ENCODE measurements around the gene B4GALNT2. TPM values are rescaled to one million over a fixed set of nuclear protein-coding genes. Genes with fewer than 3 reads are reported as not detected.

The B4GALNT2 gene
- total RNA-seq, 6 experiments from 2014 or later: not detected

DNA sequence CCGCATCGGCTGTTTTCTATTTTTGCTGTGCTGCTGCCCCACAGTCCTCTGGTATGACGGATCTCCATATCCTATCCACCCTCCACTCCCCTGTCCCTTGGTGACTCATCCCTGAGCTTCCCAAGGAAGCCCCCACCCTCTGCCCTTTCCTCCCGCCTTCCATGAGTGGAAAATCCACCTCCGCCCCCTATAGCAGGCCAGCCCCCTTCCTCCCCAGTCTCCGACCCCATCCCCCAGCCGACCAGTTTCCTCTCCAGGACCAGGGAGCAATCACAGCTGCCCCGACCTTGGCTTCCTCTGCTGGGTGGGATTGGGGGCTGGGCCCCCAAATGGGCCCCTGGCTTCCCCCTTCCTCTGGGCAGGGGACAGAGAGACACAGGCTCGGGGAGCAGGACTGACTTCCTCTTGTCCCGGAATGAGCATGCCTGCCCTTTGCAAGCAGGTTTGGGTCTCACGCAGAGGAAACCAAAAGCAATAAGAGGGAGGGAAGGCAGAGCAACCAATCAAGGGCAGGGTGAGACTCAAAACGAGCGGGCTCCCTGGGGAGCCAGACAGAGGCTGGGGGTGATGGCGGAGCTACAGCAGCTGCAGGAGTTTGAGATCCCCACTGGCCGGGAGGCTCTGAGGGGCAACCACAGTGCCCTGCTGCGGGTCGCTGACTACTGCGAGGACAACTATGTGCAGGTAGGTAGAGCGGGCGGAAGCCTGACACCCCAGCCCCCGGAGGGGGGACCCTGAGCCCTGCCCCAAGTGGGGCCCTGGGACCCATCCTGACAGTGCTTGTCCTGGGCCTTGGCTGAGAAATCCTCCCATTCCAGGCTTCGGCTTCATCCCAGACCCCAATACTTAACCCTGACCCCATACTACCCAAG lies 77.8 kb downstream of the B4GALNT2 start, which contains the start of the genes ABI3 and GNGT2:
Gene ABI3 (plus strand): TSS at position 550 of the 872 bp plus-strand sequence. CDS start 18 bp downstream, at position 568.
Gene GNGT2 (minus strand): TSS at position 417 of the 872 bp plus-strand sequence. CDS start 3,152 bp downstream, outside the sequence.
- H3K4me3 Mint-ChIP-seq: peak within 1 kb of the TSS; percentile 38; the same call in 1 of the 2 replicates
- no peak within 1 kb of the TSS for H3K27ac Mint-ChIP-seq
- H3K4me1 Mint-ChIP-seq (ENCODE audit: low read depth): peaks cover 16% of the 10 kb centered on the region
- H3K27me3 Mint-ChIP-seq (ENCODE audit: insufficient read depth): peaks cover 40% of the 10 kb centered on the region
- no peaks in the 10 kb centered on the region for H3K36me3 Mint-ChIP-seq (ENCODE audit: low read depth)
- no peaks in the 10 kb centered on the region for H3K9me3 Mint-ChIP-seq
- TF ChIP-seq, protein P1, sequence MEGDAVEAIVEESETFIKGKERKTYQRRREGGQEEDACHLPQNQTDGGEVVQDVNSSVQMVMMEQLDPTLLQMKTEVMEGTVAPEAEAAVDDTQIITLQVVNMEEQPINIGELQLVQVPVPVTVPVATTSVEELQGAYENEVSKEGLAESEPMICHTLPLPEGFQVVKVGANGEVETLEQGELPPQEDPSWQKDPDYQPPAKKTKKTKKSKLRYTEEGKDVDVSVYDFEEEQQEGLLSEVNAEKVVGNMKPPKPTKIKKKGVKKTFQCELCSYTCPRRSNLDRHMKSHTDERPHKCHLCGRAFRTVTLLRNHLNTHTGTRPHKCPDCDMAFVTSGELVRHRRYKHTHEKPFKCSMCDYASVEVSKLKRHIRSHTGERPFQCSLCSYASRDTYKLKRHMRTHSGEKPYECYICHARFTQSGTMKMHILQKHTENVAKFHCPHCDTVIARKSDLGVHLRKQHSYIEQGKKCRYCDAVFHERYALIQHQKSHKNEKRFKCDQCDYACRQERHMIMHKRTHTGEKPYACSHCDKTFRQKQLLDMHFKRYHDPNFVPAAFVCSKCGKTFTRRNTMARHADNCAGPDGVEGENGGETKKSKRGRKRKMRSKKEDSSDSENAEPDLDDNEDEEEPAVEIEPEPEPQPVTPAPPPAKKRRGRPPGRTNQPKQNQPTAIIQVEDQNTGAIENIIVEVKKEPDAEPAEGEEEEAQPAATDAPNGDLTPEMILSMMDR (IDR thresholded peaks at IDR 0.05): no peak
- no peak for DNase-seq

DNA sequence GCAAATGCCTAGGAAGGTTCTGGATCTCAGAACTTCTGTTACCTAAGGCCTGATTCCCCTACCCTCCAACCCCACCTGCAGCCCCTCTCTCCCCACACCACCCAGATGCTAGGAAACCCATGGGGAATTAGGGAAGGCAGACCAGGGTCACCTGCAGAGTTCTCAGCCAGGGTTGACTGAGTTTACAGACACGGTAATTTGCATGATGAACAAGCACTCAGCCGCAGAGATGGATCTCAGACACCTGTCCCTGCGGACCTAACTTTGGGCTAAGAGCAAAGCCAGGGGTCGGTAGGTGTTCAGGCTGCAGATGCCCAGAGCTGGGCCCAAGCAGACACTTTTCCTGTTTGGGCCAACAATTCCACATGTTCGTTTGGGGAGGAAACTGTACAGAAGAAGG lies 80.8 kb downstream of the B4GALNT2 start:
- Mint-ChIP-seq H3K27me3 (ENCODE audit: insufficient read depth) (peaks cover 36% of the 10 kb centered on the region), H3K9me3 (no peaks in the 10 kb centered on the region), H3K27ac (no peak overlapping the region), H3K4me1 (ENCODE audit: low read depth) (peaks cover 16% of the 10 kb centered on the region), H3K36me3 (ENCODE audit: low read depth) (no peaks in the 10 kb centered on the region), H3K4me3 (no peak overlapping the region)
- no peak for DNase-seq
- TF ChIP-seq, protein P1 (IDR thresholded peaks at IDR 0.05): no peak

DNA sequence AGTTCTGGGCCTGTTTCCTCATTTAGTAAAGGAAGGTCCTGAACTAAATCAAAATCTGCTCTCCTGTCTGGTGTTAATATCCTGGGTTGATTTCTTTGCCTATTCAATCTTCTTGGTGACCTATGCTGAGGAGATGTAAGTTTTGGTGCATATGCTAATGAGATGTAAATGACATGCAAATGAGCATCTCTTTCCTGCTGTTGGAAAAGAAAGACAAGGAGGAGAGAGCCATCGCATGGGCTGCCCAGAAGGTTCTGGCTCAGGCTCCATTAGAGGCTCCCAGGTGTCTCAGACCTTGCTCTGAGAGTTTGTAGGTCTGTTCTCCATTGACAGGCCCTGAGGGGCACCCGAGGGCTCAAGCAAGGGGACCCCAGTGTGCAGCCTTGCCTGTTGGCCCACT lies 81.3 kb downstream of the B4GALNT2 start:
- Mint-ChIP-seq H3K27ac (no peak overlapping the region), H3K36me3 (ENCODE audit: low read depth) (no peaks in the 10 kb centered on the region), H3K9me3 (no peaks in the 10 kb centered on the region), H3K4me3 (no peak overlapping the region), H3K27me3 (ENCODE audit: insufficient read depth) (peaks cover 35% of the 10 kb centered on the region), H3K4me1 (ENCODE audit: low read depth) (peaks cover 14% of the 10 kb centered on the region)
- TF ChIP-seq, protein P1 (IDR thresholded peaks at IDR 0.05): no peak
- DNase-seq: no peak

DNA sequence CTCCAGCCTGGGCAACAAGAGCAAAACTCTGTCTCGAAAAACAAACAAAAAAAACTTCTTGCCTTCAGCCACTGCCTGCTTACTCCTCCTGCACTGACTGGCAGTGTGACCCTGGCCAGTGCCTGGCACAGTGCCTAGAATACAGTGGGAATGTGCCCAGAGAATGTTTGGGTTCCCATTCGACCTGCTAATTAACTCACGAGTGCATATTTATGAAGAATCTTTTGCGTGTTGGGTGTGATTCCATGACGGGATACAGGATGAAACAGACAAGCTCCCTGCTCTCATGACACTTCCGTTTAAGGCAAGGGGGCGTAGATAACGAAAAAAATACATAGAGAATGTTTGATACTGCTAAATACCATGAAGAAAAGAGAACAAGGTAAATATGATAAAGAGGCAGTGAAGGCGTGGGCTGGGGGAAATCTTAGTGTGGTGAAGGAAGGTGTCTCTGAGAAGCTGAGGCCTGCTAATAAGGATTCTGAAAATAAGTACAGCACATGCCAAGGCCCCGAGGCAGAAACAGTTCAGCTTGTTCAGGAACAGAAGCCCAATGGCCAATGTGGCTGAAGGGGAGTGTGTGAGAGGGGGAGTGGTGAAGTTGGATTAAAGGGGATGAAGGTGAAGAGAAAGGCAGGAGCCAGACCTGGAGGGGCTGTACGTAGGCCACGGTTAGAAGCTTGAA lies 82.2 kb downstream of the B4GALNT2 start:
- no peak for DNase-seq
- Mint-ChIP-seq H3K4me1 (ENCODE audit: low read depth) (peaks cover 5% of the 10 kb centered on the region), H3K36me3 (ENCODE audit: low read depth) (no peaks in the 10 kb centered on the region), H3K9me3 (no peaks in the 10 kb centered on the region), H3K27me3 (ENCODE audit: insufficient read depth) (peaks cover 27% of the 10 kb centered on the region), H3K4me3 (no peak overlapping the region), H3K27ac (no peak overlapping the region)
- TF ChIP-seq, protein P1 (IDR thresholded peaks at IDR 0.05): no peak

DNA sequence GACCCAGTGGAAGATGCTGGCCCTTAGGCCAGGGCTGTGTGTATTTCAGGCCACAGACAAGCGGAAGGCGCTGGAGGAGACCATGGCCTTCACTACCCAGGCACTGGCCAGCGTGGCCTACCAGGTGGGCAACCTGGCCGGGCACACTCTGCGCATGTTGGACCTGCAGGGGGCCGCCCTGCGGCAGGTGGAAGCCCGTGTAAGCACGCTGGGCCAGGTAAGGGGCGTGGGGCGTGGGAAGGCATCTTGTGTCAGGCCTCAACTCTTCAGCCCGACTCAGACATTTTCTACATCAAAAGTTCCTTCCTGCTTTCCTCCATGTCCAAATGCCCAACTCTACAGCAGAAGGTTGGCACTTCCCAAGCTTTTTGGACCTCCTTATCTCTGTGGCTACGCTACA lies 83.9 kb downstream of the B4GALNT2 start:
- H3K36me3 Mint-ChIP-seq (ENCODE audit: low read depth): no peaks in the 10 kb centered on the region
- DNase-seq: no peak
- no peak overlapping the region for H3K4me3 Mint-ChIP-seq
- peaks cover 20% of the 10 kb centered on the region for H3K27me3 Mint-ChIP-seq (ENCODE audit: insufficient read depth)
- no peak overlapping the region for H3K27ac Mint-ChIP-seq
- H3K4me1 Mint-ChIP-seq (ENCODE audit: low read depth): no peaks in the 10 kb centered on the region
- TF ChIP-seq, protein P1 (IDR thresholded peaks at IDR 0.05): no peak
- H3K9me3 Mint-ChIP-seq: no peaks in the 10 kb centered on the region
